ENCODE results near the gene STYX. TPM values are rescaled to one million over a fixed set of nuclear protein-coding genes. Genes with fewer than 3 reads are reported as not detected.

Gene STYX
- total and polyA plus RNA-seq, 2 of the 8 experiments (the other 6 are each of a cell fraction or from before 2014, with no cell fraction given) = 8.3 to 29.0 TPM

GRCh38 chr14:52703664-52704063, 26.3 kb upstream of the STYX start:
- TF ChIP-seq SAP30 (IDR thresholded peaks at IDR 0.05; ENCODE audit: insufficient read depth, insufficient replicate concordance, low read length) = no peak
- TF ChIP-seq GTF2F1 (IDR thresholded peaks at IDR 0.05; ENCODE audit: borderline replicate concordance, low read depth, low read length) = no peak
- no peak for TF ChIP-seq POLR2A (IDR thresholded peaks at IDR 0.05; ENCODE audit: control extremely low read depth in 1 of 2, low read depth in 2 of 2, low read length in 2 of 2)
- TF ChIP-seq SP4 (IDR thresholded peaks at IDR 0.05; ENCODE audit: low read length) = no peak
- TF ChIP-seq HDAC2 (IDR thresholded peaks at IDR 0.05; ENCODE audit: borderline replicate concordance in 1 of 2, low read depth in 2 of 2, low read length in 2 of 2) = no peak
- TF ChIP-seq RBBP5 (IDR thresholded peaks at IDR 0.05; ENCODE audit: borderline replicate concordance, low read depth, low read length) = no peak
- no peak for TF ChIP-seq CBX8 (IDR thresholded peaks at IDR 0.05; ENCODE audit: borderline replicate concordance, low read depth, low read length)
- no peak for TF ChIP-seq RNF2 (IDR thresholded peaks at IDR 0.05; ENCODE audit: borderline replicate concordance, low read depth, low read length, missing control alignments, poor library complexity, severe bottlenecking)
- no peak for TF ChIP-seq FOSL1 (IDR thresholded peaks at IDR 0.05; ENCODE audit: insufficient read depth, low read depth, low read length)
- TF ChIP-seq TEAD4 (IDR thresholded peaks at IDR 0.05; ENCODE audit: low read depth, low read length) = no peak
- TF ChIP-seq SRF (IDR thresholded peaks at IDR 0.05; ENCODE audit: low read depth, low read length) = no peak
- no peak for TF ChIP-seq NRF1 (IDR thresholded peaks at IDR 0.05; ENCODE audit: low read depth, low read length)
- TF ChIP-seq SP1 (IDR thresholded peaks at IDR 0.05; ENCODE audit: low read depth, low read length) = no peak
- no peak for TF ChIP-seq POU5F1 (IDR thresholded peaks at IDR 0.05; ENCODE audit: low read depth, low read length)
- H3K79me1 ChIP-seq (ENCODE audit: low read depth, low read length) = no peaks in the 10 kb centered on the region
- H3K14ac ChIP-seq (ENCODE audit: insufficient read length) = no peak overlapping the region
- no peak overlapping the region for H2BK5ac ChIP-seq (ENCODE audit: low read depth, low read length)
- H2BK120ac ChIP-seq (replicated peaks; ENCODE audit: low read depth, low read length) = no peak overlapping the region
- no peaks in the 10 kb centered on the region for H3K9me3 ChIP-seq (ENCODE audit: insufficient read depth in 2 of 2, low read depth in 1 of 2, low read length in 1 of 2)
- no peaks in the 10 kb centered on the region for H4K20me1 ChIP-seq (replicated peaks in 1 of 2; ENCODE audit: control insufficient read depth in 1 of 2, insufficient read depth in 2 of 2, low read length in 2 of 2)
- H3K9ac ChIP-seq (replicated peaks in 1 of 4; ENCODE audit: extremely low read depth in 1 of 4, low read depth in 3 of 4, low read length in 3 of 4) = no peak overlapping the region
- no peak overlapping the region for H3K4me3 ChIP-seq (ENCODE audit: extremely low read depth in 1 of 4, insufficient read depth in 2 of 4, low read depth in 3 of 4, low read length in 4 of 4)
- no peak overlapping the region for H3K18ac ChIP-seq (ENCODE audit: extremely low read depth, low read length)
- ChIA-PET CTCF (ENCODE audit: partially characterized antibody) (interaction anchor here (1.2 kb wide), 1 partner anchor 19 kb away, joined by 3 read pairs; no protein-coding TSS in a partner anchor), POLR2A (ENCODE audit: partially characterized antibody) (interaction anchor here (1.4 kb wide), 1 partner anchor 8 kb away, joined by 3 read pairs; the partner anchor contains the start of gene ERO1A)
- H3K4me1 ChIP-seq (replicated peaks in 1 of 4; ENCODE audit: control insufficient read depth in 3 of 4, insufficient read depth in 4 of 4, low read length in 3 of 4) = peaks cover 0 to 3% (median 1%) of the 10 kb centered on the region in 4 experiments; a peak in 1 of 7 replicates
- no peak overlapping the region for H3K56ac ChIP-seq (replicated peaks; ENCODE audit: insufficient read length, low read depth, low read length)
- H3K4me2 ChIP-seq (ENCODE audit: insufficient read depth in 1 of 2, low read depth in 2 of 2, low read length in 2 of 2) = no peak overlapping the region
- FAIRE-seq (no peak), DNase-seq (ENCODE audit: low read depth in 1 of 2, low spot score in 2 of 2) (no peak)
- no peaks in the 10 kb centered on the region for H3K27me3 ChIP-seq (replicated peaks in 1 of 4; ENCODE audit: control insufficient read depth in 3 of 4, extremely low read depth in 1 of 4, insufficient read depth in 3 of 4, low read length in 3 of 4)
- H2AK5ac ChIP-seq (ENCODE audit: low read depth, low read length) = no peak overlapping the region
- no peak overlapping the region for H3K27ac ChIP-seq (ENCODE audit: low read depth, low read length)
- H4K5ac ChIP-seq (ENCODE audit: insufficient read length, low read depth, low read length) = no peak overlapping the region
- peaks cover 2% of the 10 kb centered on the region; the same call in 1 of the 2 replicates for H3K23me2 ChIP-seq (ENCODE audit: low read depth, low read length)
- H2BK15ac ChIP-seq (ENCODE audit: low read length) = no peak overlapping the region
- no peak overlapping the region for H2BK20ac ChIP-seq (ENCODE audit: low read length)
- H4K8ac ChIP-seq (ENCODE audit: extremely low read depth, insufficient read depth, low read length) = no peak overlapping the region
- no peak overlapping the region for H3K4ac ChIP-seq (replicated peaks; ENCODE audit: insufficient read length, low read depth, low read length)
- peaks cover 11 to 16% of the 10 kb centered on the region in 2 experiments; a peak in 3 of 4 replicates for H3K79me2 ChIP-seq (ENCODE audit: control insufficient read depth in 1 of 2, insufficient read depth in 2 of 2, low read length in 2 of 2)
- peaks cover 0 to 2% (median 0%) of the 10 kb centered on the region in 4 experiments; a peak in 2 of 8 replicates for H3K36me3 ChIP-seq (ENCODE audit: control insufficient read depth in 2 of 4, insufficient read depth in 4 of 4, low read length in 3 of 4)
- WGBS, 2 experiments (ENCODE audit: extremely low coverage in 1 of 2, insufficient coverage in 1 of 2, insufficient read length in 1 of 2, insufficient replicate concordance in 2 of 2, low coverage in 1 of 2, low lambda C conversion rate in 2 of 2, missing lambda C conversion rate in 1 of 2) = 81% methylated on average over 2 of the region's 2 CpGs; no CpG with 5 or more reads in 1 of the 2 experiments
- no peak overlapping the region for H3K23ac ChIP-seq (ENCODE audit: insufficient read length)
- H2AFZ ChIP-seq (ENCODE audit: low read length) = no peak overlapping the region
- H4K91ac ChIP-seq (replicated peaks; ENCODE audit: insufficient read length, low read length) = no peak overlapping the region
- no peak overlapping the region for H2BK12ac ChIP-seq (ENCODE audit: low read depth, low read length)

Data from H1 (cell line).